ENCODE measurements around the gene EN2. TPM values are rescaled to one million over a fixed set of nuclear protein-coding genes. Genes with fewer than 3 reads are reported as not detected.

The EN2 gene
- total RNA-seq, 2 donors from 2014 or later = 0.08 to 0.15 TPM

GRCh38 chr7:155459700-155460461 lies 2.0 kb downstream of the EN2 start:
- ATAC-seq (no peak), DNase-seq (no peak)
- intact Hi-C loops (cut with DNase I) = no loop called here

GRCh38 chr7:155460926-155461613 lies 3.1 kb downstream of the EN2 start:
- intact Hi-C loops (cut with DNase I) = no loop called here
- DNase-seq (no peak), ATAC-seq (no peak)

GRCh38 chr7:155461631-155462030 lies 3.7 kb downstream of the EN2 start:
- no peak for ATAC-seq
- intact Hi-C loops (cut with DNase I) = no loop called here
- no peak for DNase-seq

GRCh38 chr7:155462163-155462735 lies 4.3 kb downstream of the EN2 start:
- no peak for ATAC-seq
- intact Hi-C loops (cut with DNase I) = no loop called here
- DNase-seq = no peak

- ATAC-seq = no peak
- no peak for DNase-seq
- intact Hi-C loops (cut with DNase I) = no loop called here
Observed at GRCh38 chr7:155463114-155463811, 5.3 kb downstream of the EN2 start.

- DNase-seq = no peak
- intact Hi-C loops (cut with DNase I) = no loop called here
- ATAC-seq = no peak
Observed at GRCh38 chr7:155464183-155464582, 6.3 kb downstream of the EN2 start.

GRCh38 chr7:155464948-155465739 lies 7.2 kb downstream of the EN2 start:
- intact Hi-C loops (cut with DNase I) = no loop called here
- ATAC-seq = no peak
- no peak for DNase-seq

GRCh38 chr7:155465761-155466141 lies 7.8 kb downstream of the EN2 start:
- intact Hi-C loops (cut with DNase I) = no loop called here
- no peak for DNase-seq
- no peak for ATAC-seq

GRCh38 chr7:155466142-155466813 lies 8.3 kb downstream of the EN2 start:
- no peak for DNase-seq
- ATAC-seq = no peak
- intact Hi-C loops (cut with DNase I) = no loop called here

- ATAC-seq = peak in 1 of 2 donors; percentile 14
- DNase-seq = no peak
- intact Hi-C loops (cut with DNase I) = no loop called here
Observed at GRCh38 chr7:155466814-155467733, 9.1 kb downstream of the EN2 start.

GRCh38 chr7:155467846-155468784 lies 10.2 kb downstream of the EN2 start:
- DNase-seq (no peak), ATAC-seq (peak; percentile 18 to 31)
- intact Hi-C loops (cut with DNase I) = no loop called here

GRCh38 chr7:155468785-155469148 lies 10.8 kb downstream of the EN2 start:
- DNase-seq (no peak), ATAC-seq (no peak)
- intact Hi-C loops (cut with DNase I) = no loop called here

GRCh38 chr7:155469311-155470185 lies 11.6 kb downstream of the EN2 start:
- no peak for ATAC-seq
- DNase-seq = no peak
- intact Hi-C loops (cut with DNase I) = no loop called here

GRCh38 chr7:155470186-155470487 lies 12.2 kb downstream of the EN2 start:
- DNase-seq (no peak), ATAC-seq (no peak)
- intact Hi-C loops (cut with DNase I) = no loop called here

- intact Hi-C loops (cut with DNase I) = no loop called here
- no peak for DNase-seq
- ATAC-seq = no peak
Observed at GRCh38 chr7:155470686-155471638, 13.0 kb downstream of the EN2 start.

Measured in left cardiac atrium (tissue), 4 donors.